ENCODE data around the gene GOT2. TPM values are rescaled to one million over a fixed set of nuclear protein-coding genes. Genes with fewer than 3 reads are reported as not detected.

The GOT2 gene
- total RNA-seq, 1 donor from 2014 or later: 105 TPM

DNA sequence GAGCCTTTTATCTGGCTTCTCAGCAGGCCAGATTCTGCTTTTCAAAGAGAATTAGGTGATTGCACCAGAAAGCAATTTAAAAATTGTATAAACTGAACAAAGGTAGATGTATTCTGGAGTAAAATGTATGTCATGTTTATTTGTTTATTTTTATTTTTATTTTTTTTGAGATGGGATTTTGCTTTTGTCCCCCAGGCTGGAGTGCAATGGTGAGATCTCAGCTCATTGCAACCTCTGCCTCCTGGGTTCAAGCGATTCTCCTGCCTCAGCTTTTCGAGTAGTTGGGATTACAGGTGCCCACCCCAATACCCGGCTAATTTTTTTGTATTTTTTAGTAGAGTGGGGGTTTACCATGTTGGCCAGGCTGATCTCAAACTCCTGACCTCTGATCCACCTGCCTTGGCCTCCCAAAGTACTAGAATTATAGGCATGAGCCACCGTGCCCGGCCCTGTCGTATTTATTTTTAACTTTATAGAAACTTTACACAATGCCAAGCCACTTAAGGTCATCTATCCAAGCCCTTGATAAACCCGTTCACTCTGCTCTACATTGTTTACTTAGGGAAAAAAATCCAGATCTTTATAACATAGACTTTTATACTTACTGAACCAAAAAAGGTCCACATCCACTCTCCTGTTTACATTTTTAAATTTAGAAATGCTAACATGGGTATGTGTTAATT lies 22.7 kb upstream of the GOT2 start:
- Mint-ChIP-seq H3K4me3 (ENCODE audit: unreplicated experiment) (no peak overlapping the region), H3K4me1 (ENCODE audit: unreplicated experiment) (peaks cover 6% of the 10 kb centered on the region), H3K9me3 (ENCODE audit: unreplicated experiment) (no peaks in the 10 kb centered on the region), H3K27ac (ENCODE audit: unreplicated experiment) (no peak overlapping the region), H3K27me3 (ENCODE audit: unreplicated experiment) (no peaks in the 10 kb centered on the region), H3K36me3 (ENCODE audit: low read depth, unreplicated experiment) (peaks cover 3% of the 10 kb centered on the region)
- TF ChIP-seq, protein P1, sequence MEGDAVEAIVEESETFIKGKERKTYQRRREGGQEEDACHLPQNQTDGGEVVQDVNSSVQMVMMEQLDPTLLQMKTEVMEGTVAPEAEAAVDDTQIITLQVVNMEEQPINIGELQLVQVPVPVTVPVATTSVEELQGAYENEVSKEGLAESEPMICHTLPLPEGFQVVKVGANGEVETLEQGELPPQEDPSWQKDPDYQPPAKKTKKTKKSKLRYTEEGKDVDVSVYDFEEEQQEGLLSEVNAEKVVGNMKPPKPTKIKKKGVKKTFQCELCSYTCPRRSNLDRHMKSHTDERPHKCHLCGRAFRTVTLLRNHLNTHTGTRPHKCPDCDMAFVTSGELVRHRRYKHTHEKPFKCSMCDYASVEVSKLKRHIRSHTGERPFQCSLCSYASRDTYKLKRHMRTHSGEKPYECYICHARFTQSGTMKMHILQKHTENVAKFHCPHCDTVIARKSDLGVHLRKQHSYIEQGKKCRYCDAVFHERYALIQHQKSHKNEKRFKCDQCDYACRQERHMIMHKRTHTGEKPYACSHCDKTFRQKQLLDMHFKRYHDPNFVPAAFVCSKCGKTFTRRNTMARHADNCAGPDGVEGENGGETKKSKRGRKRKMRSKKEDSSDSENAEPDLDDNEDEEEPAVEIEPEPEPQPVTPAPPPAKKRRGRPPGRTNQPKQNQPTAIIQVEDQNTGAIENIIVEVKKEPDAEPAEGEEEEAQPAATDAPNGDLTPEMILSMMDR (IDR thresholded peaks at IDR 0.05; ENCODE audit: unreplicated experiment): no peak
- no peak for DNase-seq (ENCODE audit: low spot score)

- H3K4me3 Mint-ChIP-seq (ENCODE audit: unreplicated experiment): no peak overlapping the region
- DNase-seq (ENCODE audit: low spot score): peak; percentile 71
- H3K4me1 Mint-ChIP-seq (ENCODE audit: unreplicated experiment): peaks cover 6% of the 10 kb centered on the region
- no peaks in the 10 kb centered on the region for H3K27me3 Mint-ChIP-seq (ENCODE audit: unreplicated experiment)
- TF ChIP-seq, protein P1 (IDR thresholded peaks at IDR 0.05; ENCODE audit: unreplicated experiment): no peak
- peak overlapping the region; percentile 76 for H3K27ac Mint-ChIP-seq (ENCODE audit: unreplicated experiment)
- peaks cover 3% of the 10 kb centered on the region for H3K36me3 Mint-ChIP-seq (ENCODE audit: low read depth, unreplicated experiment)
- H3K9me3 Mint-ChIP-seq (ENCODE audit: unreplicated experiment): no peaks in the 10 kb centered on the region
These were observed 22.0 kb upstream of the GOT2 start for GRCh38 chr16:58755989-58756649.

GRCh38 chr16:58753711-58754134 lies 19.6 kb upstream of the GOT2 start:
- Mint-ChIP-seq H3K4me1 (ENCODE audit: unreplicated experiment) (peaks cover 6% of the 10 kb centered on the region), H3K36me3 (ENCODE audit: low read depth, unreplicated experiment) (peaks cover 6% of the 10 kb centered on the region), H3K27me3 (ENCODE audit: unreplicated experiment) (no peaks in the 10 kb centered on the region), H3K9me3 (ENCODE audit: unreplicated experiment) (no peaks in the 10 kb centered on the region), H3K27ac (ENCODE audit: unreplicated experiment) (no peak overlapping the region), H3K4me3 (ENCODE audit: unreplicated experiment) (no peak overlapping the region)
- DNase-seq (ENCODE audit: low spot score): no peak
- TF ChIP-seq, protein P1 (IDR thresholded peaks at IDR 0.05; ENCODE audit: unreplicated experiment): no peak

DNA sequence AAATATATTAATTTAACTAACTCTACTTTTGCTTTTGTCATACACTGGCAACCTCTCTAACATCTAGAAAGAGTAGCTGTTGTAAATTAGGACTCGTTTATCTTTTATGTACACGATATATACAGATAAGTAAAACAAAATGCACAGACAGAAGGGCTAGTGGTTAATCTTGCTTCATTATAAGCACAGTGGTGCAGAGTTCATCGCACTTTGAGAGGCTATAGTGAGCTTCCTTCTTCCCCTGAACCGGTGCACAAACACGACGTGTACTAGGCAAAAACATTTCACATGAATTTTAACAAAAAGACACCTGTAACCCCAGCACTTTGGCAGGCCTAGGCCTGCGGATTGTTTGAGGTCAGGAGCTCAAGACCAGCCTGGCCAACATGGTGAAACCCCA lies 10.4 kb upstream of the GOT2 start:
- DNase-seq (ENCODE audit: low spot score): no peak
- no peaks in the 10 kb centered on the region for H3K4me1 Mint-ChIP-seq (ENCODE audit: unreplicated experiment)
- TF ChIP-seq, protein P1 (IDR thresholded peaks at IDR 0.05; ENCODE audit: unreplicated experiment): no peak
- H3K27ac Mint-ChIP-seq (ENCODE audit: unreplicated experiment): no peak overlapping the region
- H3K27me3 Mint-ChIP-seq (ENCODE audit: unreplicated experiment): no peaks in the 10 kb centered on the region
- no peak overlapping the region for H3K4me3 Mint-ChIP-seq (ENCODE audit: unreplicated experiment)
- no peaks in the 10 kb centered on the region for H3K9me3 Mint-ChIP-seq (ENCODE audit: unreplicated experiment)
- peaks cover 3% of the 10 kb centered on the region for H3K36me3 Mint-ChIP-seq (ENCODE audit: low read depth, unreplicated experiment)

DNA sequence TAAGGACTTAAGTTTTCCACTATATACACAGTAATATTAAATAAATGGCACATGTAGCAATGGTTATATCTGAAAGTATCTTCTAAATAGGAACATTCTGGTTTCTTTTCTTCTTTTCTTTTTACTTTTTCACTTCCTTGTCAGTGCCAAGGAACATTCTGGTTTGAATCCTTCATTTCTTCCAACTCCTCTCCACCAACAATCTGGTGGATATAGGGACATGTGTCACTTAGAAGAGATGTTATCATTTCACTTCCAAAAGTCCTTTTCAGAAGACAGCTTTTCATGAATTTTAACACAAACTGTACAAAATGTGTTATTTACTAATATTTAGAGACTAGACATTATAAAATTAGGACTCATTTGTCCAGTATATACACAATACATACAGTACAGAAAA lies 7.9 kb upstream of the GOT2 start:
- Mint-ChIP-seq H3K27ac (ENCODE audit: unreplicated experiment) (no peak overlapping the region), H3K4me3 (ENCODE audit: unreplicated experiment) (no peak overlapping the region), H3K9me3 (ENCODE audit: unreplicated experiment) (no peaks in the 10 kb centered on the region), H3K27me3 (ENCODE audit: unreplicated experiment) (no peaks in the 10 kb centered on the region), H3K36me3 (ENCODE audit: low read depth, unreplicated experiment) (no peaks in the 10 kb centered on the region), H3K4me1 (ENCODE audit: unreplicated experiment) (no peaks in the 10 kb centered on the region)
- TF ChIP-seq, protein P1 (IDR thresholded peaks at IDR 0.05; ENCODE audit: unreplicated experiment): no peak
- no peak for DNase-seq (ENCODE audit: low spot score)

Measured in endothelial cell (in vitro differentiated cells).